GM12878 (cell line): ENCODE data around the gene MTMR3. TPM values are rescaled to one million over a fixed set of nuclear protein-coding genes. Genes with fewer than 3 reads are reported as not detected.

Source experiments
- CREB1 ChIP-seq: IDR thresholded peaks from 2 replicates; pipeline ENCODE4 v1.6.1; 2012; ENCODE audit warnings: low read depth, mild to moderate bottlenecking, inconsistent platforms
- EED ChIP-seq: sonication (generic); IDR thresholded peaks from 2 replicates; pipeline ENCODE4 v1.6.1; 2016; ENCODE audit warnings: antibody characterized with exemption, low read depth
- ETV6 ChIP-seq, 2 experiments: fragments of 450-650 bp in 1 of 2; IDR thresholded peaks in 1 of 2; conservative IDR thresholded peaks in 1 of 2; 2 replicates each; pipeline ENCODE4 v1.6.1; 2014; ENCODE audit warnings: antibody characterized with exemption in 1 of 2, borderline replicate concordance in 1 of 2, low read depth in 1 of 2, mild to moderate bottlenecking in 1 of 2, moderate library complexity in 1 of 2
- GATAD2B ChIP-seq: fragments of 450-650 bp; conservative IDR thresholded peaks from 2 replicates; pipeline ENCODE4 v1.6.1; 2017; ENCODE audit warnings: low read depth, mild to moderate bottlenecking, moderate library complexity
- IKZF1 ChIP-seq: fragments of 450-650 bp; conservative IDR thresholded peaks from 2 replicates; pipeline ENCODE4 v1.6.1; 2017; ENCODE audit warnings: antibody characterized with exemption, mild to moderate bottlenecking
- KDM1A ChIP-seq: fragments of 200-600 bp; sonication (generic); IDR thresholded peaks from 2 replicates; pipeline ENCODE4 v1.6.1; 2016; ENCODE audit warnings: borderline replicate concordance
- MXI1 ChIP-seq: fragments of 150-350 bp; IDR thresholded peaks from 2 replicates; pipeline ENCODE4 v1.6.1; 2011; ENCODE audit warnings: low read depth, mild to moderate bottlenecking, inconsistent platforms, low read length, improper control_type of control experiment
- NR2C1 ChIP-seq: fragments of 450-650 bp; IDR thresholded peaks from 2 replicates; pipeline ENCODE4 v1.6.1; 2017; ENCODE audit warnings: antibody characterized with exemption, mild to moderate bottlenecking, moderate library complexity
- POLR2A ChIP-seq: IDR thresholded peaks from 2 replicates; pipeline ENCODE4 v1.6.1; 2011; ENCODE audit warnings: low read depth, mild to moderate bottlenecking, low read length
- POLR2AphosphoS2 ChIP-seq: IDR thresholded peaks from 2 replicates; pipeline ENCODE4 v1.6.1; 2011; ENCODE audit warnings: low read depth, mild to moderate bottlenecking, low read length, improper control_type of control experiment, moderate library complexity
- RCOR1 ChIP-seq: conservative IDR thresholded peaks from 2 replicates; pipeline ENCODE4 v1.6.1; 2012; ENCODE audit warnings: low read depth, low read length, improper control_type of control experiment
- SIN3A ChIP-seq: IDR thresholded peaks from 2 replicates; pipeline ENCODE4 v1.6.1; 2012; ENCODE audit warnings: low read depth, low read length, improper control_type of control experiment
- SREBF1 ChIP-seq: IDR thresholded peaks from 2 replicates; pipeline ENCODE4 v1.6.1; 2012; ENCODE audit warnings: mild to moderate bottlenecking, low read length
- polyA plus RNA-seq, 11 experiments: library from polyadenylated mRNA; depleted of rRNA in 4 of 11; unstranded in 6 of 11; stranded (reverse) in 5 of 11; fragments of >200 nt; fragmentation: Nextera tagmentation in 4 of 11; fragmentation: Illumina TruSeq in 1 of 11; extraction: Ambion mirVana in 4 of 11; extraction: Trizol in 1 of 11; gene quantifications; 1 replicate in 1 of 11; 2 replicates in 10 of 11; pipeline versions ENCODE4 v1.2.1 to v1.2.3, GENCODE V29; 2011 to 2016; ENCODE audit warnings: inconsistent platforms in 2 of 11, missing spikeins in 2 of 11, low read depth in 1 of 11
- total RNA-seq, 4 experiments: library from RNA; depleted of rRNA in 3 of 4; stranded (reverse); fragments of >200 nt in 3 of 4; fragmentation: Illumina TruSeq in 1 of 4; extraction: Trizol in 1 of 4; gene quantifications; 2 replicates each; pipeline versions ENCODE4 v1.2.1 to v1.2.3, GENCODE V29; 2013 to 2021
- TF ChIP-seq, protein P1 (sequence below): fragments of 450-650 bp; IDR thresholded peaks from 2 replicates; pipeline ENCODE4 v1.6.1; 2016; ENCODE audit warnings: mild to moderate bottlenecking
- TF ChIP-seq, protein P2 (sequence below): IDR thresholded peaks from 2 replicates; pipeline ENCODE4 v1.6.1; 2011; ENCODE audit warnings: borderline replicate concordance, low read depth, mild to moderate bottlenecking, moderate library complexity, low read length; ENCODE audit not compliant: insufficient read depth, poor library complexity, severe bottlenecking
- TF ChIP-seq, protein P3 (sequence below): fragments of 450-650 bp; conservative IDR thresholded peaks from 2 replicates; pipeline ENCODE4 v1.6.1; 2017; ENCODE audit warnings: mild to moderate bottlenecking, moderate library complexity
- TF ChIP-seq, protein P4 (sequence below): IDR thresholded peaks from 2 replicates; pipeline ENCODE4 v1.6.1; 2012; ENCODE audit warnings: mild to moderate bottlenecking, low read depth, low read length
- TF ChIP-seq, protein P5 (sequence below): IDR thresholded peaks from 2 replicates; pipeline ENCODE4 v1.6.1; 2011; ENCODE audit warnings: low read depth, low read length, improper control_type of control experiment, borderline replicate concordance

The MTMR3 gene
- total and polyA plus RNA-seq, 10 of the 15 experiments (the other 5 are each of a cell fraction or from before 2014, with no cell fraction given) = 1.4 to 23.7 (median 10.6) TPM

DNA sequence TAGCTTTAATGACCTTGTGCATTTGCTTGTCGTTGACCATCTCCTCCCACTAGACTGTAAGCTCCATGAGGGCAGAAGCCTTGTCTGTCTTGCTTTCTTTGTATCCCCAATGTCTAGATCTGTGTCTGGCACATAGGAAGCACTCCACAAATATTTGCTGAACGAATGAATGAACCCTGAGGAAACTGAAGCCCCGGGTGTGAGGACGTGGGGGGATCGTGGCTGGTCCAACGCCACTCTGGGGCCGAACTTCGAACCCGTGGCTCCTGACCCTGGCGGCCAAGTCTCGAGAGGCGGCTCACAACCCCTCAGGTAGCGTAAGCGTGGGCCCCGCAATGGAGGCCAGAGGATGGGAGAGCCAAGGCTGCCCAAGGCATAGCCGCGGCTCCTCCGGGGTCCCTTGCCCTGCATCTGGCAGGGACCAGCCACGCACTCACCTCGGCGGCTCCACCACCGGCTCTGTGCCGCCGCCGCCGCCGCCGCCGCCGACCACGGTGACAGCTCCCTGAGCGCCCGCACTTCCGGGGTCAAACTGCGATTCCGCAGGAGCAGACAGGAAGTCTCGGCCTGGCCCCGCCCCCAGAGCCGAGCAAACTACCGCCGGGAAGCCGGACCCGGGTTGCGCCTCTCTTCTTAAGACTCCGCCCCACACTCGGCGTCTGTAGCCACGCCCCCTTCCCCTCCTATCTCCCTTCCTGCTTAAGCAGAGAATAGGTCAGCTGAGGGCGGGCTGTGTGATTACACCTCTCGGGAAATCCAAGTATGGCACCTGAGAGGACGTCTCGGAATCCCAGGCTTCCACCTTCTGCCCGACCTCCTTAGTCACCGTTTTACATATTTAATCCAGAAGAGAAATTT is 45.0 kb upstream of the MTMR3 start, which contains the start of gene ASCC2 (continued):
- TF ChIP-seq, protein P1, sequence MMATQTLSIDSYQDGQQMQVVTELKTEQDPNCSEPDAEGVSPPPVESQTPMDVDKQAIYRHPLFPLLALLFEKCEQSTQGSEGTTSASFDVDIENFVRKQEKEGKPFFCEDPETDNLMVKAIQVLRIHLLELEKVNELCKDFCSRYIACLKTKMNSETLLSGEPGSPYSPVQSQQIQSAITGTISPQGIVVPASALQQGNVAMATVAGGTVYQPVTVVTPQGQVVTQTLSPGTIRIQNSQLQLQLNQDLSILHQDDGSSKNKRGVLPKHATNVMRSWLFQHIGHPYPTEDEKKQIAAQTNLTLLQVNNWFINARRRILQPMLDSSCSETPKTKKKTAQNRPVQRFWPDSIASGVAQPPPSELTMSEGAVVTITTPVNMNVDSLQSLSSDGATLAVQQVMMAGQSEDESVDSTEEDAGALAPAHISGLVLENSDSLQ = peak; percentile 43; the same call in 1 of the 2 replicates
- peak; percentile 76 for TF ChIP-seq IKZF1
- TF ChIP-seq, protein P2, sequence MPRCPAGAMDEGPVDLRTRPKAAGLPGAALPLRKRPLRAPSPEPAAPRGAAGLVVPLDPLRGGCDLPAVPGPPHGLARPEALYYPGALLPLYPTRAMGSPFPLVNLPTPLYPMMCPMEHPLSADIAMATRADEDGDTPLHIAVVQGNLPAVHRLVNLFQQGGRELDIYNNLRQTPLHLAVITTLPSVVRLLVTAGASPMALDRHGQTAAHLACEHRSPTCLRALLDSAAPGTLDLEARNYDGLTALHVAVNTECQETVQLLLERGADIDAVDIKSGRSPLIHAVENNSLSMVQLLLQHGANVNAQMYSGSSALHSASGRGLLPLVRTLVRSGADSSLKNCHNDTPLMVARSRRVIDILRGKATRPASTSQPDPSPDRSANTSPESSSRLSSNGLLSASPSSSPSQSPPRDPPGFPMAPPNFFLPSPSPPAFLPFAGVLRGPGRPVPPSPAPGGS = no peak
- TF ChIP-seq, protein P3, sequence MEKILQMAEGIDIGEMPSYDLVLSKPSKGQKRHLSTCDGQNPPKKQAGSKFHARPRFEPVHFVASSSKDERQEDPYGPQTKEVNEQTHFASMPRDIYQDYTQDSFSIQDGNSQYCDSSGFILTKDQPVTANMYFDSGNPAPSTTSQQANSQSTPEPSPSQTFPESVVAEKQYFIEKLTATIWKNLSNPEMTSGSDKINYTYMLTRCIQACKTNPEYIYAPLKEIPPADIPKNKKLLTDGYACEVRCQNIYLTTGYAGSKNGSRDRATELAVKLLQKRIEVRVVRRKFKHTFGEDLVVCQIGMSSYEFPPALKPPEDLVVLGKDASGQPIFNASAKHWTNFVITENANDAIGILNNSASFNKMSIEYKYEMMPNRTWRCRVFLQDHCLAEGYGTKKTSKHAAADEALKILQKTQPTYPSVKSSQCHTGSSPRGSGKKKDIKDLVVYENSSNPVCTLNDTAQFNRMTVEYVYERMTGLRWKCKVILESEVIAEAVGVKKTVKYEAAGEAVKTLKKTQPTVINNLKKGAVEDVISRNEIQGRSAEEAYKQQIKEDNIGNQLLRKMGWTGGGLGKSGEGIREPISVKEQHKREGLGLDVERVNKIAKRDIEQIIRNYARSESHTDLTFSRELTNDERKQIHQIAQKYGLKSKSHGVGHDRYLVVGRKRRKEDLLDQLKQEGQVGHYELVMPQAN = peak; percentile 95
- TF ChIP-seq SREBF1 = no peak
- TF ChIP-seq NR2C1 = peak; percentile 95
- peak in 1 of 2 experiments; percentile 18; a peak in 1 of 4 replicates for TF ChIP-seq ETV6 (conservative IDR thresholded peaks at IDR 0.05 in 1 of 2, IDR thresholded peaks at IDR 0.05 in 1 of 2; ENCODE audit: borderline replicate concordance in 1 of 2, low read depth in 1 of 2)
- no peak for TF ChIP-seq RCOR1
- TF ChIP-seq POLR2A = peak; percentile 90
- TF ChIP-seq, protein P4, sequence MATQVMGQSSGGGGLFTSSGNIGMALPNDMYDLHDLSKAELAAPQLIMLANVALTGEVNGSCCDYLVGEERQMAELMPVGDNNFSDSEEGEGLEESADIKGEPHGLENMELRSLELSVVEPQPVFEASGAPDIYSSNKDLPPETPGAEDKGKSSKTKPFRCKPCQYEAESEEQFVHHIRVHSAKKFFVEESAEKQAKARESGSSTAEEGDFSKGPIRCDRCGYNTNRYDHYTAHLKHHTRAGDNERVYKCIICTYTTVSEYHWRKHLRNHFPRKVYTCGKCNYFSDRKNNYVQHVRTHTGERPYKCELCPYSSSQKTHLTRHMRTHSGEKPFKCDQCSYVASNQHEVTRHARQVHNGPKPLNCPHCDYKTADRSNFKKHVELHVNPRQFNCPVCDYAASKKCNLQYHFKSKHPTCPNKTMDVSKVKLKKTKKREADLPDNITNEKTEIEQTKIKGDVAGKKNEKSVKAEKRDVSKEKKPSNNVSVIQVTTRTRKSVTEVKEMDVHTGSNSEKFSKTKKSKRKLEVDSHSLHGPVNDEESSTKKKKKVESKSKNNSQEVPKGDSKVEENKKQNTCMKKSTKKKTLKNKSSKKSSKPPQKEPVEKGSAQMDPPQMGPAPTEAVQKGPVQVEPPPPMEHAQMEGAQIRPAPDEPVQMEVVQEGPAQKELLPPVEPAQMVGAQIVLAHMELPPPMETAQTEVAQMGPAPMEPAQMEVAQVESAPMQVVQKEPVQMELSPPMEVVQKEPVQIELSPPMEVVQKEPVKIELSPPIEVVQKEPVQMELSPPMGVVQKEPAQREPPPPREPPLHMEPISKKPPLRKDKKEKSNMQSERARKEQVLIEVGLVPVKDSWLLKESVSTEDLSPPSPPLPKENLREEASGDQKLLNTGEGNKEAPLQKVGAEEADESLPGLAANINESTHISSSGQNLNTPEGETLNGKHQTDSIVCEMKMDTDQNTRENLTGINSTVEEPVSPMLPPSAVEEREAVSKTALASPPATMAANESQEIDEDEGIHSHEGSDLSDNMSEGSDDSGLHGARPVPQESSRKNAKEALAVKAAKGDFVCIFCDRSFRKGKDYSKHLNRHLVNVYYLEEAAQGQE = no peak
- TF ChIP-seq POLR2AphosphoS2 = peak; percentile 76; the same call in 1 of the 2 replicates
- 0 out of 2 replicates have a peak, but pooled peaks have one; percentile 20 for TF ChIP-seq SIN3A
- peak; percentile 56; the same call in 1 of the 2 replicates for TF ChIP-seq CREB1
- TF ChIP-seq, protein P5, sequence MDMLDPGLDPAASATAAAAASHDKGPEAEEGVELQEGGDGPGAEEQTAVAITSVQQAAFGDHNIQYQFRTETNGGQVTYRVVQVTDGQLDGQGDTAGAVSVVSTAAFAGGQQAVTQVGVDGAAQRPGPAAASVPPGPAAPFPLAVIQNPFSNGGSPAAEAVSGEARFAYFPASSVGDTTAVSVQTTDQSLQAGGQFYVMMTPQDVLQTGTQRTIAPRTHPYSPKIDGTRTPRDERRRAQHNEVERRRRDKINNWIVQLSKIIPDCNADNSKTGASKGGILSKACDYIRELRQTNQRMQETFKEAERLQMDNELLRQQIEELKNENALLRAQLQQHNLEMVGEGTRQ = peak; percentile 44
- TF ChIP-seq GATAD2B = peak; percentile 80
- TF ChIP-seq MXI1 = peak; percentile 32; the same call in 1 of the 2 replicates
- no peak for TF ChIP-seq KDM1A
- peak; percentile 47; the same call in 1 of the 2 replicates for TF ChIP-seq EED
